Stomach (tissue), 9 donors: Measurements from ENCODE around the gene SH3RF3. TPM values are rescaled to one million over a fixed set of nuclear protein-coding genes. Genes with fewer than 3 reads are reported as not detected.

Experiments
- DNase-seq, 2 donors: peaks; one replicate each; pipeline versions ENCODE4 v3.0.0 to v3.0.0-alpha.2; 2013 to 2019
- H3K27ac ChIP-seq, 5 donors: fragments of 200-600 bp in 4 of 5; sonication (generic) in 4 of 5; one replicate each; pipeline ENCODE4 v1.5.1; 2013 to 2019; ENCODE audit warnings: mild to moderate bottlenecking in 1 of 5, moderate library complexity in 1 of 5
- H3K27me3 ChIP-seq, 3 donors: fragments of 200-600 bp; sonication (generic); one replicate each; pipeline ENCODE4 v1.5.1; 2017 to 2019; ENCODE audit warnings: mixed run types in 1 of 3
- H3K36me3 ChIP-seq, 4 donors: fragments of 200-600 bp; sonication (generic); 1 replicate in 3 of 4; 2 replicates in 1 of 4; pipeline ENCODE4 v1.5.1; 2016 to 2019
- H3K4me1 ChIP-seq, 4 donors: fragments of 200-600 bp; sonication (generic); one replicate each; pipeline ENCODE4 v1.5.1; 2016 to 2019
- H3K4me3 ChIP-seq, 4 donors: fragments of 200-600 bp; sonication (generic) in 3 of 4; one replicate each; pipeline ENCODE4 v1.5.1; 2016 to 2019; ENCODE audit warnings: mild to moderate bottlenecking in 1 of 4
- H3K9me3 ChIP-seq, 4 donors: fragments of 200-600 bp; sonication (generic); one replicate each; pipeline ENCODE4 v1.5.1; 2016 to 2019
- CTCF ChIP-seq, 7 experiments: fragments of 450-650 bp in 4 of 7; fragments of 200-600 bp in 3 of 7; sonication (generic) in 3 of 7; IDR thresholded peaks; one replicate each; pipeline ENCODE4 v1.5.1; 2016 to 2019; ENCODE audit warnings: antibody characterized with exemption in 7 of 7, control low read depth in 2 of 7, mild to moderate bottlenecking in 1 of 7
- EP300 ChIP-seq: sonication (generic); formaldehyde crosslinking; IDR thresholded peaks from one replicate; pipeline ENCODE4 v1.6.1; 2017; ENCODE audit warnings: antibody characterized with exemption
- POLR2A ChIP-seq, 4 donors: fragments of 450-650 bp; IDR thresholded peaks; one replicate each; pipeline ENCODE4 v1.6.1; 2016; ENCODE audit warnings: antibody characterized with exemption in 4 of 4, control low read depth in 2 of 4, mild to moderate bottlenecking in 1 of 4, moderate library complexity in 1 of 4
- POLR2AphosphoS5 ChIP-seq, 3 donors: sonication (generic); formaldehyde crosslinking; IDR thresholded peaks; one replicate each; pipeline ENCODE4 v1.6.1; 2016; ENCODE audit warnings: antibody characterized with exemption in 3 of 3
- WGBS, 5 donors: extraction: QIAGEN DNeasy Blood & Tissue Kit in 3 of 5; methylation state at CpG; one replicate each; pipeline versions ENCODE4 v1.1.5 to v1.1.7; 2013 to 2018; 5-methylcytosine and 5-hydroxymethylcytosine counted together
- intact Hi-C: fragments of 100-400 bp; cut with DNase I; formaldehyde crosslinking; loops from one replicate; pipeline ENCODE4 v1.15.1; 2023; ENCODE audit warnings: low total_unique reads
- polyA plus RNA-seq, 3 donors: library from polyadenylated mRNA; stranded (reverse); fragments of 200-250 nt; gene quantifications; one replicate each; pipeline ENCODE4 v1.2.3, GENCODE V29; 2013
- total RNA-seq, 5 donors: library from RNA; depleted of rRNA; stranded (reverse); fragments of >200 nt; gene quantifications; one replicate each; pipeline versions ENCODE4 v1.1.0 to v1.2.3, GENCODE V29; 2014 to 2016
- donor health status: healthy with polysubstance abuse.
- donor health status: Bipolar disorder and iron deficiency.
- donor health status: healthy.

SH3RF3 gene
- total and polyA plus RNA-seq, 8 donors: 0.87 to 11.1 (median 4.4) TPM

- TF ChIP-seq POLR2A (IDR thresholded peaks at IDR 0.05): no peak
- TF ChIP-seq POLR2AphosphoS5 (IDR thresholded peaks at IDR 0.05): no peak
- no peak for TF ChIP-seq CTCF (IDR thresholded peaks at IDR 0.05)
- TF ChIP-seq EP300: no peak
- Histone ChIP-seq H3K27me3 (no peaks in the 10 kb centered on the region), H3K4me3 (no peak overlapping the region), H3K4me1 (peaks cover 8 to 16% (median 13%) of the 10 kb centered on the region in 4 donors), H3K27ac (no peak overlapping the region), H3K9me3 (no peaks in the 10 kb centered on the region), H3K36me3 (peaks cover 0 to 5% (median 0%) of the 10 kb centered on the region in 4 donors)
- intact Hi-C loops: no loop called here
- 79 to 89% (median 84%) methylated on average over 11 of the region's 11 CpGs for WGBS, 5 donors
- no peak for DNase-seq
Measured at GRCh38 chr2:109386004-109386695, 257.1 kb downstream of the SH3RF3 start.

- Histone ChIP-seq H3K27ac (no peak overlapping the region), H3K27me3 (no peaks in the 10 kb centered on the region), H3K36me3 (peaks cover 0 to 5% (median 0%) of the 10 kb centered on the region in 4 donors), H3K4me1 (peaks cover 8 to 14% (median 11%) of the 10 kb centered on the region in 4 donors), H3K9me3 (no peaks in the 10 kb centered on the region), H3K4me3 (no peak overlapping the region)
- intact Hi-C loops: no loop called here
- WGBS, 5 donors: 93 to 100% (median 97%) methylated on average over 4 of the region's 4 CpGs
- DNase-seq: no peak
- no peak for TF ChIP-seq POLR2A (IDR thresholded peaks at IDR 0.05)
- no peak for TF ChIP-seq POLR2AphosphoS5 (IDR thresholded peaks at IDR 0.05)
- no peak for TF ChIP-seq CTCF (IDR thresholded peaks at IDR 0.05)
- no peak for TF ChIP-seq EP300
Measured at GRCh38 chr2:109387221-109387735, 258.3 kb downstream of the SH3RF3 start.

GRCh38 chr2:109387778-109388469 is 258.9 kb downstream of the SH3RF3 start:
- Histone ChIP-seq H3K27ac (no peak overlapping the region), H3K4me3 (no peak overlapping the region), H3K4me1 (peaks cover 3 to 8% (median 6%) of the 10 kb centered on the region in 4 donors), H3K9me3 (no peaks in the 10 kb centered on the region), H3K36me3 (peaks cover 0 to 5% (median 0%) of the 10 kb centered on the region in 4 donors), H3K27me3 (no peaks in the 10 kb centered on the region)
- intact Hi-C loops: no loop called here
- 77 to 86% (median 78%) methylated on average over 8 of the region's 8 CpGs for WGBS, 5 donors
- no peak for DNase-seq
- no peak for TF ChIP-seq POLR2AphosphoS5 (IDR thresholded peaks at IDR 0.05)
- no peak for TF ChIP-seq CTCF (IDR thresholded peaks at IDR 0.05)
- TF ChIP-seq EP300: no peak
- TF ChIP-seq POLR2A (IDR thresholded peaks at IDR 0.05): no peak

GRCh38 chr2:109391243-109391642 is 262.2 kb downstream of the SH3RF3 start:
- TF ChIP-seq EP300: no peak
- no peak overlapping the region for H3K27ac ChIP-seq
- H3K4me1 ChIP-seq: no peaks in the 10 kb centered on the region
- intact Hi-C loops: no loop called here
- H3K4me3 ChIP-seq: no peak overlapping the region
- H3K27me3 ChIP-seq: no peaks in the 10 kb centered on the region
- DNase-seq: no peak
- 81 to 95% (median 93%) methylated on average over 4 to 9 of the region's 9 CpGs for WGBS, 5 donors
- peaks cover 0 to 5% (median 0%) of the 10 kb centered on the region in 4 donors for H3K36me3 ChIP-seq
- H3K9me3 ChIP-seq: no peaks in the 10 kb centered on the region
